Gastrocnemius medialis (tissue), 4 donors: ENCODE measurements around the gene DIPK1C.

ENCODE experiments used
- POLR2A ChIP-seq, 2 donors: fragments of 450-650 bp; IDR thresholded peaks; one replicate each; pipeline ENCODE4 v1.6.1; 2017; ENCODE audit warnings: antibody characterized with exemption in 2 of 2, mild to moderate bottlenecking in 2 of 2, moderate library complexity in 2 of 2
- TF ChIP-seq, protein P1 (sequence below), 5 experiments: fragments of 450-650 bp in 3 of 5; fragments of 200-600 bp in 2 of 5; sonication (generic) in 2 of 5; IDR thresholded peaks in 4 of 5; conservative IDR thresholded peaks in 1 of 5; 1 replicate in 4 of 5; 2 replicates in 1 of 5; pipeline ENCODE4 v1.5.1; 2016 to 2019; ENCODE audit warnings: antibody characterized with exemption in 5 of 5, mild to moderate bottlenecking in 3 of 5, moderate library complexity in 3 of 5

DNA sequence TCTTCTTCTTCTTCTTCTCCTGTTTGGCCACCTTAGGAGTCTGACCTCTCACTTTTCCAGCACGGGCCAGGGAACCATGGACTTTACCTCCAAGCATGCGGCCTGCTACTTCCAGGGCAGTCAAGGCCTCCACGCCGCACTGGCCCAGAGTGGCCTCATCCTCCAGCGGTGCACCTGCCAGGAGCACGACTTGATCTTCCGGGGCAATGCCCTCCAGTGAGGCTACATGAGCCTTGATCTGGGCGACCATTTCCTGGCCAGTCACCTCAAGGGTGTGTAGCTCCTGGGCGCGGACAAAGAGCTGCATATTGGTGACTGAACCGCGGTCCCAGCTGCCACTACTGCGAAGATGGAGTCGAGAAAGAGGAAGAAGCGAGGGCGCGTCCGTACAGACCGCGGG is 67.1 kb downstream of the DIPK1C start:
- TF ChIP-seq, protein P1, sequence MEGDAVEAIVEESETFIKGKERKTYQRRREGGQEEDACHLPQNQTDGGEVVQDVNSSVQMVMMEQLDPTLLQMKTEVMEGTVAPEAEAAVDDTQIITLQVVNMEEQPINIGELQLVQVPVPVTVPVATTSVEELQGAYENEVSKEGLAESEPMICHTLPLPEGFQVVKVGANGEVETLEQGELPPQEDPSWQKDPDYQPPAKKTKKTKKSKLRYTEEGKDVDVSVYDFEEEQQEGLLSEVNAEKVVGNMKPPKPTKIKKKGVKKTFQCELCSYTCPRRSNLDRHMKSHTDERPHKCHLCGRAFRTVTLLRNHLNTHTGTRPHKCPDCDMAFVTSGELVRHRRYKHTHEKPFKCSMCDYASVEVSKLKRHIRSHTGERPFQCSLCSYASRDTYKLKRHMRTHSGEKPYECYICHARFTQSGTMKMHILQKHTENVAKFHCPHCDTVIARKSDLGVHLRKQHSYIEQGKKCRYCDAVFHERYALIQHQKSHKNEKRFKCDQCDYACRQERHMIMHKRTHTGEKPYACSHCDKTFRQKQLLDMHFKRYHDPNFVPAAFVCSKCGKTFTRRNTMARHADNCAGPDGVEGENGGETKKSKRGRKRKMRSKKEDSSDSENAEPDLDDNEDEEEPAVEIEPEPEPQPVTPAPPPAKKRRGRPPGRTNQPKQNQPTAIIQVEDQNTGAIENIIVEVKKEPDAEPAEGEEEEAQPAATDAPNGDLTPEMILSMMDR (IDR thresholded peaks at IDR 0.05 in 4 of 5, conservative IDR thresholded peaks at IDR 0.05 in 1 of 5) = no peak
- TF ChIP-seq POLR2A (IDR thresholded peaks at IDR 0.05) = no peak
